Activated naive CD8-positive, alpha-beta T cell treated with anti-CD3 and anti-CD28 coated beads for 36 hours (primary cell): ENCODE data around the gene SATB1. TPM values are rescaled to one million over a fixed set of nuclear protein-coding genes. Genes with fewer than 3 reads are reported as not detected.

Experiments used
- DNase-seq: peaks from one replicate; pipeline ENCODE4 v3.0.0; 2021
- H3K27ac Mint-ChIP-seq: one replicate; pipeline ENCODE4 v1.8.0; 2022; ENCODE audit warnings: mild to moderate bottlenecking, moderate library complexity, mixed read lengths
- H3K27me3 Mint-ChIP-seq: one replicate; pipeline ENCODE4 v1.8.0; 2022; ENCODE audit warnings: mild to moderate bottlenecking, mixed read lengths
- H3K36me3 Mint-ChIP-seq: one replicate; pipeline ENCODE4 v1.8.0; 2021; ENCODE audit warnings: mild to moderate bottlenecking, mixed read lengths
- H3K4me1 Mint-ChIP-seq: one replicate; pipeline ENCODE4 v1.8.0; 2021; ENCODE audit warnings: mixed read lengths
- H3K4me3 Mint-ChIP-seq: one replicate; pipeline ENCODE4 v1.8.0; 2022; ENCODE audit warnings: mild to moderate bottlenecking, moderate library complexity, mixed read lengths
- H3K9me3 Mint-ChIP-seq: one replicate; pipeline ENCODE4 v1.8.0; 2022; ENCODE audit warnings: mixed read lengths
- total RNA-seq, 2 experiments: library from RNA; stranded (reverse); gene quantifications; one replicate each; pipeline ENCODE4 v1.2.3, GENCODE V29; 2021

Gene SATB1
- total RNA-seq, 2 experiments from 2014 or later = 92.0 to 94.8 TPM

- no peaks in the 10 kb centered on the region for H3K27me3 Mint-ChIP-seq
- peak overlapping the region; percentile 75 for H3K27ac Mint-ChIP-seq
- peaks cover 77% of the 10 kb centered on the region for H3K36me3 Mint-ChIP-seq
- DNase-seq = no peak
- peaks cover 2% of the 10 kb centered on the region for H3K9me3 Mint-ChIP-seq
- peaks cover 84% of the 10 kb centered on the region for H3K4me1 Mint-ChIP-seq
- H3K4me3 Mint-ChIP-seq = peak overlapping the region; percentile 60
Measured at GRCh38 chr3:18369551-18370185, 55.5 kb downstream of the SATB1 start.

GRCh38 chr3:18366258-18366657 lies 58.9 kb downstream of the SATB1 start:
- Mint-ChIP-seq H3K9me3 (peaks cover 2% of the 10 kb centered on the region), H3K27me3 (no peaks in the 10 kb centered on the region), H3K36me3 (peaks cover 68% of the 10 kb centered on the region), H3K27ac (peak overlapping the region; percentile 32), H3K4me1 (peaks cover 67% of the 10 kb centered on the region), H3K4me3 (no peak overlapping the region)
- no peak for DNase-seq

- no peaks in the 10 kb centered on the region for H3K27me3 Mint-ChIP-seq
- no peak overlapping the region for H3K4me3 Mint-ChIP-seq
- peaks cover 61% of the 10 kb centered on the region for H3K4me1 Mint-ChIP-seq
- no peak for DNase-seq
- peaks cover 66% of the 10 kb centered on the region for H3K36me3 Mint-ChIP-seq
- peak overlapping the region; percentile 55 for H3K27ac Mint-ChIP-seq
- H3K9me3 Mint-ChIP-seq = peaks cover 5% of the 10 kb centered on the region
Measured at GRCh38 chr3:18363338-18363737, 61.8 kb downstream of the SATB1 start.

GRCh38 chr3:18357747-18358146 lies 67.4 kb downstream of the SATB1 start:
- Mint-ChIP-seq H3K27ac (peak overlapping the region; percentile 72), H3K4me3 (no peak overlapping the region)

DNA sequence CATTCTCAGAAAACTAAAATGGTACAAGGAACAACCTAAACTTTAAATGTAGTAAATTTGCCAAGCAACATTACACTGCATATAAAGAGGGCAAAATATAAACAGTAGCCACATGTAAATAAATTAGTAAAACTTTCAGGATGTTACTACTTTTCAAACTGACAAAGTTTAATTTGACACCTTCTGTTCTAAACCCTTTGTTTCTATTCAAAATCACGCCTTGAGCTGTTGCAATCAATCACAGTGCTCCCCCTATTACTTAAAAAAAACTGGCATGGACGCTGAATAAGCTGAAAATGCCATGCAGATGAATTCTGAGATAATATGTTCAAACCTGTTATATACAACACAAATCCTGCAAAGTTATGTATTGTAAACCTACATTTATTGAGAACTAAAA lies 69.3 kb downstream of the SATB1 start:
- Mint-ChIP-seq H3K36me3 (peaks cover 45% of the 10 kb centered on the region), H3K4me3 (no peak overlapping the region), H3K27me3 (no peaks in the 10 kb centered on the region), H3K9me3 (peaks cover 3% of the 10 kb centered on the region), H3K27ac (peak overlapping the region; percentile 21), H3K4me1 (peaks cover 63% of the 10 kb centered on the region)
- no peak for DNase-seq

More at GRCh38 chr3:18357747-18358146, 67.4 kb downstream of the SATB1 start:
- H3K27me3 Mint-ChIP-seq = no peaks in the 10 kb centered on the region
- H3K9me3 Mint-ChIP-seq = peaks cover 3% of the 10 kb centered on the region
- DNase-seq = no peak
- H3K4me1 Mint-ChIP-seq = peaks cover 51% of the 10 kb centered on the region
- H3K36me3 Mint-ChIP-seq = peaks cover 36% of the 10 kb centered on the region

GRCh38 chr3:18354701-18355100 lies 70.4 kb downstream of the SATB1 start:
- Mint-ChIP-seq H3K36me3 (peaks cover 36% of the 10 kb centered on the region), H3K4me3 (no peak overlapping the region), H3K27ac (no peak overlapping the region), H3K27me3 (no peaks in the 10 kb centered on the region), H3K4me1 (peaks cover 63% of the 10 kb centered on the region), H3K9me3 (no peaks in the 10 kb centered on the region)
- no peak for DNase-seq

GRCh38 chr3:18351823-18352744 lies 73.1 kb downstream of the SATB1 start:
- Mint-ChIP-seq H3K27me3 (no peaks in the 10 kb centered on the region), H3K9me3 (no peaks in the 10 kb centered on the region), H3K4me3 (no peak overlapping the region), H3K4me1 (peaks cover 56% of the 10 kb centered on the region), H3K27ac (peak overlapping the region; percentile 72), H3K36me3 (peaks cover 48% of the 10 kb centered on the region)
- no peak for DNase-seq

GRCh38 chr3:18351069-18351628 lies 74.0 kb downstream of the SATB1 start:
- Mint-ChIP-seq H3K36me3 (peaks cover 52% of the 10 kb centered on the region), H3K27ac (peak overlapping the region; percentile 72), H3K9me3 (no peaks in the 10 kb centered on the region), H3K4me1 (peaks cover 50% of the 10 kb centered on the region), H3K27me3 (no peaks in the 10 kb centered on the region), H3K4me3 (no peak overlapping the region)
- DNase-seq = no peak

DNA sequence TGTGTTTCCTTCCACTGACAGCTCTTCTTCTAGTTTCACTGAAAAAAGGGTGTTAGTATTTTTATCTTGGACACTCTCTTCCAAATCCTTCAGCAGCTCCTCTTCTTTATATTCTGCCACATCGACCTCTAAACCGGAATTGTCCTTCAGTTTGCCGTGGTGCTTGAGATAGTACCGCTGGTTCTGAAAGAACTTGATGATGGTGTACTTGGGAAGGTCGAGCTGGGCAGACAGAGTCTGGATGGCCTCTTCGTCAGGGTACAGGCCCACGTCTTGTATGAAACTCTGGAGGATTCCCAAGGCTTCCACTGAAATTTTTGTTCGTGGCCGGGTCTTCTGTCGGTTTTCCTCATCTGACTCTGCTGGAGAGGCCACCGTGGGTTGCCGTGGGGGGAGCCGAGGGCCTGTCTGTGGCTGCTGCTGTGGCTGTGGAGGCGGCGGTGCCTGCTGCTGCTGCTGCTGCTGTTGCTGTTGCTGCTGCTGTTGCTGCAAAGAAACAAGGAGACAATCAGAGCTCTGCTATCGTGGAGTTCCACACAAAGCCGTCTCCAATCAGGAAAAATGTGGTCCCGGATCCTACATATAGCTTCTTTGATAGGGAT lies 75.8 kb downstream of the SATB1 start:
- DNase-seq = peak; percentile 15
- no peaks in the 10 kb centered on the region for H3K9me3 Mint-ChIP-seq
- peak overlapping the region; percentile 33 for H3K4me3 Mint-ChIP-seq
- peaks cover 51% of the 10 kb centered on the region for H3K36me3 Mint-ChIP-seq
- peaks cover 58% of the 10 kb centered on the region for H3K4me1 Mint-ChIP-seq
- H3K27me3 Mint-ChIP-seq = no peaks in the 10 kb centered on the region
- peak overlapping the region; percentile 65 for H3K27ac Mint-ChIP-seq

DNA sequence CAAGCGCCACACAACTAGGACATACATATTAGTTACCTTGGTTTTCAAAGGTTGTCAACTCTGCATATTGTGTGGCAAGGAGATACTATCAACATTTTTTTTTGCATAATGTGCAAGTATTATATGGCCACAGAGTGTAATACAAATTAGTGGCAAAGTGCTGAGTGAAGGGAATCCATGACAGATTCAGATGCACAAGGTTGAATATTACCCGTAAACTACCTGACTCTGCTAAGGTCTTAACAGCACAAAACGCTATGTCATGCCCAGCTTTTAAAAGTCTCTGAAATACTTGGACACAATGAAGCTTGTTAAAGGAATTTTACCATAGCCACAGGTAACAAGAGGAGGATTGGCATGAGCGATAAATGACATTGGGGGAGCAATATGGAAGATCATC lies 79.0 kb downstream of the SATB1 start:
- peaks cover 41% of the 10 kb centered on the region for H3K4me1 Mint-ChIP-seq
- H3K27ac Mint-ChIP-seq = no peak overlapping the region
- H3K36me3 Mint-ChIP-seq = peaks cover 29% of the 10 kb centered on the region
- no peaks in the 10 kb centered on the region for H3K27me3 Mint-ChIP-seq
- no peaks in the 10 kb centered on the region for H3K9me3 Mint-ChIP-seq
- DNase-seq = no peak
- H3K4me3 Mint-ChIP-seq = no peak overlapping the region

GRCh38 chr3:18345015-18345367 lies 80.1 kb downstream of the SATB1 start:
- DNase-seq = no peak
- peaks cover 33% of the 10 kb centered on the region for H3K4me1 Mint-ChIP-seq
- no peaks in the 10 kb centered on the region for H3K9me3 Mint-ChIP-seq
- no peak overlapping the region for H3K4me3 Mint-ChIP-seq
- no peaks in the 10 kb centered on the region for H3K27me3 Mint-ChIP-seq
- H3K36me3 Mint-ChIP-seq = peaks cover 26% of the 10 kb centered on the region
- no peak overlapping the region for H3K27ac Mint-ChIP-seq

DNA sequence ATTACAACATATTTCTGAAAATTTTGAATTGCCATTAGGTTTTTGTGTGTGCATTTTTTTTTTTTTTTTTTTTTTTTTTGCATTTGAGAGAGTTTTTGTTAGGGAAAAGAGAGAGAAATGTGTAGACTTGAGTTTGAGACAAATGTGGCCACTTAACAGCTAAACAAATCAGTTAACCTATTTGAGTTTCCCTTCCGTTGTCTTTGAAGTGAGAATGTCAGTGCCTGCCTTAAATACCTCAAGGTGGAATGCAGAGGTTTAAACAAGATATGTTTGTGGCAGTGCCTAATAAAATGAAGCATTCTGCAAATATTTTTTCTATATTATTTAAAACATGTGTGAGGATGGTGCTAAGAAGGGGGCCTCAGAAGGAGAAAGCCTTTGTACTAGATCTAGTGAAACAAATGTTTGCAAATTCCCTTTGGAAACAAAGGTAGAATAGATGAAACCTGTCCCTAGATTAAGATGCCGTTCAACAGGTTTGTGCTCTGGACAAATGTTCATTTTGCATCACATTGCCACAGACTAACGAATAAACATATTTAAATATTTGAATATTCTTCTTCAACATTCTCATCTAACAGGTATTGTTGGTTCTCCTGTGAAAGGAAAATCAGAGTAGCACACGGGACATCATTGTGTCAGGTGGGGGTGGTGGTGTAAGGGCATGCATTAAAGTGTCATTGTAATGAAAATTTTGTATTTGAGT lies 80.7 kb downstream of the SATB1 start:
- H3K27ac Mint-ChIP-seq = no peak overlapping the region
- H3K9me3 Mint-ChIP-seq = no peaks in the 10 kb centered on the region
- DNase-seq = no peak
- H3K4me1 Mint-ChIP-seq = peaks cover 27% of the 10 kb centered on the region
- no peak overlapping the region for H3K4me3 Mint-ChIP-seq
- no peaks in the 10 kb centered on the region for H3K27me3 Mint-ChIP-seq
- H3K36me3 Mint-ChIP-seq = peaks cover 22% of the 10 kb centered on the region

- no peak overlapping the region for H3K4me3 Mint-ChIP-seq
- no peak for DNase-seq
- H3K36me3 Mint-ChIP-seq = peaks cover 15% of the 10 kb centered on the region
- no peak overlapping the region for H3K27ac Mint-ChIP-seq
- H3K4me1 Mint-ChIP-seq = peaks cover 22% of the 10 kb centered on the region
- H3K27me3 Mint-ChIP-seq = no peaks in the 10 kb centered on the region
- H3K9me3 Mint-ChIP-seq = no peaks in the 10 kb centered on the region
Measured at GRCh38 chr3:18343809-18344208, 81.3 kb downstream of the SATB1 start.

- Mint-ChIP-seq H3K4me3 (no peak overlapping the region), H3K4me1 (peaks cover 16% of the 10 kb centered on the region), H3K27ac (no peak overlapping the region), H3K27me3 (no peaks in the 10 kb centered on the region), H3K9me3 (no peaks in the 10 kb centered on the region), H3K36me3 (no peaks in the 10 kb centered on the region)
- DNase-seq = no peak
Measured at GRCh38 chr3:18338827-18339514, 86.2 kb downstream of the SATB1 start.
